Transverse colon (tissue), 4 donors: Measurements from ENCODE around the gene GRHPR.

Source experiments
- EP300 ChIP-seq: sonication (generic); formaldehyde crosslinking; IDR thresholded peaks from one replicate; pipeline ENCODE4 v1.6.1; 2017; ENCODE audit warnings: antibody characterized with exemption, low read depth
- POLR2A ChIP-seq: fragments of 450-650 bp; IDR thresholded peaks from one replicate; pipeline ENCODE4 v1.6.1; 2016; ENCODE audit warnings: antibody characterized with exemption, mild to moderate bottlenecking, moderate library complexity
- POLR2AphosphoS5 ChIP-seq, 3 donors: sonication (generic); formaldehyde crosslinking; IDR thresholded peaks; one replicate each; pipeline ENCODE4 v1.6.1; 2016; ENCODE audit warnings: antibody characterized with exemption in 3 of 3
- TF ChIP-seq, protein P1 (sequence below), 5 experiments: fragments of 200-600 bp in 3 of 5; fragments of 450-650 bp in 2 of 5; sonication (generic) in 3 of 5; IDR thresholded peaks; 1 replicate in 2 of 5; 2 replicates in 3 of 5; pipeline ENCODE4 v1.5.1; 2016 to 2017; ENCODE audit warnings: antibody characterized with exemption in 5 of 5, inconsistent platforms in 3 of 5, mild to moderate bottlenecking in 2 of 5, moderate library complexity in 1 of 5

DNA sequence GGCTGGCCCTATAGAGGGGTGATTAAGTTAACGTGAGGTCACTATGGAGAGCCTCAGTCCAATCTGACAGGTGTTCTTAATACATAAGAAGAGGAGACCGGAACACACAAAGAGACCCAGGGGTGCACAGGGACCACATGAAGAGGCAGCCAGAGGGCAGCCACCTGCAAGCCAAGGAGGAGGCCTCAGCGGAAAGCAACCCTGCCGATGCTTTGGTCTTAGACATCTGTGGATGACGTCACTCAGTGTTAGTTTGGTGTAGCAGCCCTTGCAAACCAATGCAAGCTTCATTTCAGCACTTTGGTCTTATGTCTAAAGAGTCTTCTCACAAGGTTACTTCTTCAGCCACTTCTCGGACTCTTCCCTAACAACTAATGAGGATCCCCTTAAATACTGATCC, 47.6 kb upstream of the GRHPR start:
- TF ChIP-seq POLR2A (no peak), POLR2AphosphoS5 (IDR thresholded peaks at IDR 0.05) (no peak), EP300 (no peak)
- TF ChIP-seq, protein P1, sequence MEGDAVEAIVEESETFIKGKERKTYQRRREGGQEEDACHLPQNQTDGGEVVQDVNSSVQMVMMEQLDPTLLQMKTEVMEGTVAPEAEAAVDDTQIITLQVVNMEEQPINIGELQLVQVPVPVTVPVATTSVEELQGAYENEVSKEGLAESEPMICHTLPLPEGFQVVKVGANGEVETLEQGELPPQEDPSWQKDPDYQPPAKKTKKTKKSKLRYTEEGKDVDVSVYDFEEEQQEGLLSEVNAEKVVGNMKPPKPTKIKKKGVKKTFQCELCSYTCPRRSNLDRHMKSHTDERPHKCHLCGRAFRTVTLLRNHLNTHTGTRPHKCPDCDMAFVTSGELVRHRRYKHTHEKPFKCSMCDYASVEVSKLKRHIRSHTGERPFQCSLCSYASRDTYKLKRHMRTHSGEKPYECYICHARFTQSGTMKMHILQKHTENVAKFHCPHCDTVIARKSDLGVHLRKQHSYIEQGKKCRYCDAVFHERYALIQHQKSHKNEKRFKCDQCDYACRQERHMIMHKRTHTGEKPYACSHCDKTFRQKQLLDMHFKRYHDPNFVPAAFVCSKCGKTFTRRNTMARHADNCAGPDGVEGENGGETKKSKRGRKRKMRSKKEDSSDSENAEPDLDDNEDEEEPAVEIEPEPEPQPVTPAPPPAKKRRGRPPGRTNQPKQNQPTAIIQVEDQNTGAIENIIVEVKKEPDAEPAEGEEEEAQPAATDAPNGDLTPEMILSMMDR (IDR thresholded peaks at IDR 0.05) = no peak
